Measurements from ENCODE around the gene YKT6.
"Not testable (repeated sequence)": the region's sequence is repeated elsewhere in the genome, so short reads cannot be mapped to it uniquely, and the experiment has no call there.

The YKT6 gene

GRCh38 chr7:44172352-44172751, 28.4 kb upstream of the YKT6 start:
- DNase-seq (ENCODE audit: low read depth in 2 of 2), result no peak

GRCh38 chr7:44172803-44173424, 27.9 kb upstream of the YKT6 start:
- no peak for DNase-seq (ENCODE audit: low read depth in 2 of 2)

GRCh38 chr7:44173911-44174693, 26.7 kb upstream of the YKT6 start:
- DNase-seq (ENCODE audit: low read depth in 2 of 2), result no peak

- not testable (repeated sequence) for DNase-seq (ENCODE audit: low read depth in 2 of 2)
Measured at GRCh38 chr7:44174694-44174948, 26.2 kb upstream of the YKT6 start.

GRCh38 chr7:44175730-44176129, 25.0 kb upstream of the YKT6 start:
- DNase-seq (ENCODE audit: low read depth in 2 of 2), result no peak

GRCh38 chr7:44176486-44176885, 24.3 kb upstream of the YKT6 start:
- no peak for DNase-seq (ENCODE audit: low read depth in 2 of 2)

GRCh38 chr7:44177570-44178131, 23.1 kb upstream of the YKT6 start:
- no peak for DNase-seq (ENCODE audit: low read depth in 2 of 2)

- no peak for DNase-seq (ENCODE audit: low read depth in 2 of 2)
Measured at GRCh38 chr7:44180631-44181030, 20.1 kb upstream of the YKT6 start.

GRCh38 chr7:44182827-44183226, 18.0 kb upstream of the YKT6 start:
- no peak for DNase-seq (ENCODE audit: low read depth in 2 of 2)

- DNase-seq (ENCODE audit: low read depth in 2 of 2), result no peak
Measured at GRCh38 chr7:44183386-44183785, 17.4 kb upstream of the YKT6 start.

- DNase-seq (ENCODE audit: low read depth in 2 of 2), result no peak
Measured at GRCh38 chr7:44184206-44184872, 16.4 kb upstream of the YKT6 start.

GRCh38 chr7:44184873-44185446, 15.8 kb upstream of the YKT6 start:
- no peak for DNase-seq (ENCODE audit: low read depth in 2 of 2)

GRCh38 chr7:44185729-44186128, 15.0 kb upstream of the YKT6 start:
- DNase-seq (ENCODE audit: low read depth in 2 of 2), result no peak

GRCh38 chr7:44186736-44187135, 14.0 kb upstream of the YKT6 start:
- no peak for DNase-seq (ENCODE audit: low read depth in 2 of 2)

- no peak for DNase-seq (ENCODE audit: low read depth in 2 of 2)
Measured at GRCh38 chr7:44187636-44188416, 13.0 kb upstream of the YKT6 start.

- no peak for DNase-seq (ENCODE audit: low read depth in 2 of 2)
Measured at GRCh38 chr7:44188480-44189225, 12.1 kb upstream of the YKT6 start.

- DNase-seq (ENCODE audit: low read depth in 2 of 2), result no peak
Measured at GRCh38 chr7:44189286-44189992, 11.3 kb upstream of the YKT6 start, which contains the start of gene GCK. Gene GCK, minus strand, starts transcription at chr7:44189439. Its CDS starts 486 bp downstream, at chr7:44188953.

GRCh38 chr7:44189993-44190872, 10.5 kb upstream of the YKT6 start:
- no peak for DNase-seq (ENCODE audit: low read depth in 2 of 2)

- DNase-seq (ENCODE audit: low read depth in 2 of 2), result no peak
Measured at GRCh38 chr7:44191171-44191570, 9.6 kb upstream of the YKT6 start.
